Activated T-cell treated with anti-CD3 and anti-CD28 coated beads for 24 hours (primary cell): ENCODE measurements around the gene KCNAB2.

Source experiments
- DNase-seq: peaks from one replicate; pipeline ENCODE4 v3.0.0-alpha.2; 2020; ENCODE audit warnings: low read depth

KCNAB2 gene

GRCh38 chr1:6030547-6031261, 15.0 kb upstream of the KCNAB2 start:
- DNase-seq = no peak

DNA sequence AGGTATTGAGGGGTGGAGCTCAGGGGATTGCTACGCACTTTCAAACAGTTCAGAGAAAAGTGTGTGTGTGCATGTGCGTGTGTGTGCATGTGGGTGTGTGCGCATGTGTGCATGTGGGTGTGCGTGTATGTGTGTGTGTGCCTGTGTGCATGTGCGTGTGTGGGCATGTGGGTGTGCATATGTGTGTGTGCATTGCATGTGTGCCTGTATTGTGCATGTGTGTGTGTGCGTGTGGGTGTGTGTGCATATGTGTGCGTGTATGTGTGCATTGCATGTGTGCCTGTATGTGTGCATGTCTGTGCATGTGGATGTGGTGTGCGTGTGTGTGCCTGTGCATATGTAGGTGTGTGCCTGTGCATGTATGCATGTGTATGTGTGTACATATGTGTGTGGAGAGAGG, 12.6 kb upstream of the KCNAB2 start:
- DNase-seq = no peak

DNA sequence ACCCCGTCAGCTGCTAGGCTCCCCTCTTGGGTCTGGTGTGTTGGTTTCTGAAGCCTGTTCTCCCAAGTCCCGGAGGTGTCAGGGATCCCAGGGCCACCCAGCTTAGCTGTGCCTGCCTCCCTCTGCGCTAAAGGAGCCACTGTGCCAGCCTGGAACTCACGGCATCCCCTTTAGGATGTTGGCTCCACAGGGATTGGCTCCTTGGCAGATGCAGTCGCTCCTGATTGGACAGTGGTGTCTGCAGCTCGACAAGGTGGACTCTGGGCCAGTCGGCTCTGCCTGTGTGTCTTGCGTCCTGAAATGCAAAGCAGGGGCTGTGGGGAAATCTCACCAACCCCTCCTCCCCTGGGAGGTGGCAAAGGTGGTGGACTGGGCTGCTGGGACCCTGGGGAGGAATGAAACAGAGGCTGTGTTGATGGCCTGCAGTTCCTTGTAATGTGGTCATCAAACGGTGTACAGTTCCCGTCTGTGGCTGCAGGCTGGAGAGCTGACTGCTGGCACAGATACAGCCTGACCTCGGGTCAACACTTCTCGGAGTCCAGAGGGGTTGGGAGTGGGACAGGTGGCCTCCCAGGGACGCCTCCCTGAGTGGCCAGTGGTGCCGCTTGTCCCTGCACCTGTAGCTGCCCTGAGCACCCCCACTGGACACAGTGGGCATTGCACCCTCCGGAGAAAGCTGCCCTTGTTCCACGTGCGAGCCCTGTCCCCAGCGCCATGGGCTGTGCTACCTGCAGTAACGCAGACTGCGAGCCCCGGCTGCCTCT, 11.5 kb upstream of the KCNAB2 start:
- DNase-seq = no peak

GRCh38 chr1:6034750-6035096, 11.0 kb upstream of the KCNAB2 start:
- no peak for DNase-seq

DNA sequence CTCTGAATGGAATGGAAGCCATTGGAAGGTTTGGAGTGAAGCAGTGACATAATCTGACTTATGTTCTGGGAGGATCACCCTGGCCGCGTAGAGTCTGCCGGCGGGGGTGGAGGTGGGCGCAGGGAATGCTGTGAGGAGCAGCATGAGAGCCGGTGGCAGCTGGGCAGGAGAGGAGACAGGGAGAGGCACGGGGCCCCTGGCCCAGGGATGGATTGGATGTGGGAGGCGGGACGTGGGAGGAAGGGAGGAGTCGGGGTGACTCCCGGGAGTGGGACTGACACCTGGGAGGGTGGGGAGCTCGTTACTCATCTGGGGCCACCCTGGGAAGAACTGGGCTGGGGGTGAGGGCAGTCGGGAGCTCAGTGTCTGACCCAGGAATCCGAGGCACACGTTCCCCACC, 10.4 kb upstream of the KCNAB2 start:
- DNase-seq = no peak

DNA sequence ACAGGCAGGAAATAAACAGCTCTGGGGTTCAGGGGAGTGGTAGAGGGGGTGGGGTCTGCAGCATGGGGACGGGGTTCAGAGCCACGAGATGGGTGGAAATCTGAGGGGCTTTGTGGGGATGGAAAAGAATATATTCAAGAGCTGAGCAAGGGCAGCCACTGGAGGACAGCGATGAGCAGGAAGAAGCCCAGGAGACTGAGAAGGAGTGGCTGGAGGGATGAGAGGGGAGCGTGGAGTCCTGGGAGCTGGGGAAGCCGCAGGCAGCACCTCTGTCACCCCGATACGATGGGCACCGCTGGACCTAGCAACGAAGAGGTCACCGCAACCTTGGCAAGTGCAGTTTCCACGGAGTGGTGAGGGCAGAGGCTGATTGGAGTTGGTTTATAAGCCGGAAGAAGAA, 10.0 kb upstream of the KCNAB2 start:
- DNase-seq = no peak

- no peak for DNase-seq
Observed at GRCh38 chr1:6037338-6037762, 8.3 kb upstream of the KCNAB2 start.

GRCh38 chr1:6038603-6039002, 7.1 kb upstream of the KCNAB2 start:
- no peak for DNase-seq

DNA sequence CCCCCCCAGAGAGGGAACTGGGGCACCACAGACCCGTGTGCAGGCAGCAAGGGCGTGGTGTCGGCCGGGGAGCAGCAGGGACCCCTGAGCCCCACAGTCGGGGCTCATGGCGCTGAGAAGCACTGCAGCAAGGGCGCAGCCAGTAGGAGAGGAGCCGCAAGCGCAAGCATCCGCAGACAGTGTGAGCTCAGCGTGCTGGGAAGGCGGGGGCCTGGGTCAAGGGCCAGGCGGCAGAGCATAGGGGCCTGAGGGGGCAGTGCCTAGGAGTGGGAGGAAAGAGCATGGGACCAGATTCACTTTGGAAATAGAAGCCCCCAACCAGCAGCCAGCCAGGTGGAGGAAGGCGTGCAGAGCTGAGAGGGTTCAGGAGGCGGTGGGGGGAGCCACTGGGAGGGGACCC, 6.7 kb upstream of the KCNAB2 start:
- no peak for DNase-seq

DNA sequence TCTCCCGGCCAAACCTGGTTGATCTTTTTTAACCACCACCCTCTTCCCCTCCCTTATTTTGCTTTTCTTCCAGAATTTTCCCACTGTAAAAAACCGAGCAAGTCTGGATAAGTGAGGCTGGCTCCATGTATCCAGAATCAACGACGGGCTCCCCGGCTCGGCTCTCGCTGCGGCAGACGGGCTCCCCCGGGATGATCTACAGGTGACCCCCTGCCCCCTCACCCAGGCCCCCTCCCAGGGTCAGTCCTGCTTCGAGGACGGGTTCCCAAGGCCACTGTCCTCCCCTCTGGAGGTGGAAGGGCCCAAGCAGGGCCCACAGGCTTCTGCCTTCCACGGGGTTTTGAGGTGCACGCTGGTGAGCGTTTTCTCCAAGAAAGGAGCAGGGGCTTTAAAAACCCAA, 5.2 kb upstream of the KCNAB2 start:
- DNase-seq = no peak

DNA sequence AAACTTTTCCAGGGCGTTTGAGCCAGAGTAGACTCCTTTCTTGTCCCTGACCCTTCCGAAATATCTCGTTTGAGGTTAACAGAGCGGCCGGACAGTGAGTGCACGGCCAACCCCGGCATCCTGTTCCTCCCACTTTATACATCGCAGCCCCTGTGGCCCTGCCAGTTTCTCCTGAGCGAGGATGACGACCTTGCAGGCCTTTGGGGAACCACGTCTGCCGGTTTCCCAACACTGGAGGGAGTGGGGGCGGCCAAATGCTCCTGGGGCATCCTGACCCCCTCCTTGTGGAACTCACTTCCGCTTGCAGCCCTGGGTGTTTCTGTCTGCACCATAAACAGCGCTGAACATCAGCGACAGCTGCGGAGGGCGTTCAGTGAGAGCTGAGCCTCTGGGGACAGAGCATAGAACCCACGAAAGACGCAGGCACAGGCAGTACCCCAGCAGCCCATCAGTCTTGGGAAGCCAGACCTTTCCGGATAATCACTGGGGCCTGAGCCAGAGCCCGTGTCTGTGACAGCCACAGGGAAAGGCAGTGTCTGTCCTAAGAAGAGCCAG, 4.8 kb upstream of the KCNAB2 start:
- DNase-seq = no peak

DNA sequence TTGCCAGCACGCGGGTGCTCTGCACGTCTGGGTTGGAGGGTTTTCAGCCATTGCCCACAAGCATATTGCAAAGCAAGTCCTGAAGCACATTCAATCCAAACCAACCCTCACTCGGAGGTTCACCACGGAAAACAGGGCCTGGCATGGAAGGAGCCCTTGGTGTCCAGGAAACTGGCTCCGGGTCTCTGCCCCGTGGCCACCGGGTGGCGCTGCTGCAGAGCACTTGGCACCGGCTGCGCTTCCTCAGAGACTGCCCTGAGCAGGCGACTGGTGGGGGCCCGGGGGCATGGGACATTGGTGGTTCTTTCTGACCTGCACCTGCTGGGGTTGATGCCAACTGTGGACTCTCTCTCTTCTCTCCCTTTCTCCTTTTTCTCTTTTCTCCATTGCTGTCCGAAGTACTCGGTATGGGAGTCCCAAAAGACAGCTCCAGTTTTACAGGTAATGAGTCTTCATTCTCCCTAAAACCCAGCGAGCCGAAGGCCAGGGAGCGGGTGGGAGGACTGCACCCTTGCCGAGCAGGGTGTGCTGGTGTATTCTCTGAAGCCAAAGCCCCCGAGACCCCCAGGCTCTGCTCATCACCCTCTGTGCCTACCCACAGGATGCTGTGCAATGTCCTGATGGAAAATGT, 4.1 kb upstream of the KCNAB2 start:
- no peak for DNase-seq

DNA sequence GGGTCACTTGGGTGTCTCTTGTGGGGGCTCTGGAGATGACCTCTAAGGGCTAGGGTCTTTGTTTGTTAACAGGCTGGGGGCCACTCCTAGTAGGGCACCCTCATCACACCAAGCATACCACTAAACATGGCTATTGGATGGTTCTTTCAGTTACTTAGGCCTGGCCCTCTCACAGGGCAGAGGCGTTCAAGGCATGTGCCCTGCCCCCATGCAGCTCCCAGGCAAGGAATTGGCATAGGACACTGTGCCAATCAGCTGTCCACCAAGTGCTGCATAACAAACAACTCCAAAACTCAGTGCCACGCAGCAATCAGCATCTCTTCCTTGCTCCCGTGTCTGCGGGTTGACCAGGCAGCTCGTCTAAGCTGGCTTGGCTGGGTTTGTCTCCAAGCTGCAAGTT, 2.1 kb upstream of the KCNAB2 start:
- no peak for DNase-seq

DNA sequence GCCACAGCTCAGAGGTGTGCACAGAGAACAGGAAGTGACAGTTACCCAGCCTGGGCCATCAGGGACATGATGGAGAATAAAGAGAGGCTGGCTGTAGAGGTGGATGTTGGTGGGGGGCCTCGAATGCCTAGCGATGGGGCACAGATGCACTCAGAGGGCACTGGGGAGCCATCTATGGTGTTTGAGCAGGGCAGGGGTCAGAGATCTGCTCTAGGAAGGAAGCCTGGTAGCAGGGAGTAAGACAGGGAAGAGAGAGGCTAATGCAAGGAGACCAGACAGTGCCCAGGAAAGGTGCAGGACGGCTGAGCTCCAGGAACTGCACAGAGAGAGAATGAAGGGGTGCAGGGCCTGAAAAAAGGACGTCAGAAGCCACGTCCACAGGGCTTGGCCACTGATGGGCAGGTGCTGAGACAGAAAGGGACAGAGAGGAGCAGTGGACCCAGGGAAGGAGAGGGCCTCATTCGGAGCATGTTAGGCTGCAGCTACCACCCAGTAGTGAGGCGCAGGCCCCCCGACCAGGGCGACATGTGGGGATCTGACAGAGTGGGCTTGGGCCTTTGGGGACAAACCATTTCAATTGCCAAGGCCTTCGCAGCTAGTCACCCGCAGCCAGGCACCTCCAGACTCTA, 1.1 kb upstream of the KCNAB2 start:
- no peak for DNase-seq

- no peak for DNase-seq
Observed at GRCh38 chr1:6045110-6045502, 582 bp upstream of the KCNAB2 start.

GRCh38 chr1:6046279-6046678, 591 bp downstream of the KCNAB2 start:
- no peak for DNase-seq

DNA sequence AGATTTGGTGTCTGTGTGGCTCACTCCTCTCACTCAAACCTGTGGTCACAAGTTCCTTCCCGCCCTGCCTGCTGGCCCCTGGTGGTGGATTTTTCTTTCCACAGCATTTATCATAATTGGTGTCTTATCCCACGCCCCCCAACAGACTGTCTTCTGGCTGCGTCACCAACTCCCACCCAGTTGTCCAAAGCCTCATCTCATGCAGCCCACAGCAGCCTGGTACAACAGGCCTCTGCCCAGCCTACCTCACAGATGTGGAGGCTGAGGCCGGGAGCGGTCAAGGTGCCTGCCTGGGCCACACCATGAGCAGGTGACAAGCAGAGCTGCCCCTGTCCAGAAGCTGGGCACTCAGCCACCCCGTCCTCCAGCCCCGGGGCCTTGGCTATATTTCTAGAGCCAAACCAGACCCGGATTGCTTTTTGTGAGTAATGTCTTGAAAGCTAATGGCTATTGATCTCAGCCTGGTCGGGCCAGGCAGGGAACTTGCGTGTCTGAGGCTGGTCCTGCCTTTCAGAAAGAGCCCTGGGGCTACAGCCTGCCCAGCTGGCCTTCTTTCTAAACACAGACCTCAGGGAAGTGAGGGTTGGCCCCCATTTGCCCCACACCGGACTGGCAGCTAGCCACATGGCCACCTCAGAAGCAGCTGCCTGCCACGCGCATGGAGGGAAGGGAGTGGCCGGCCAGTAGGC, 2.6 kb downstream of the KCNAB2 start:
- no peak for DNase-seq

- DNase-seq = no peak
Observed at GRCh38 chr1:6049419-6049818, 3.7 kb downstream of the KCNAB2 start.

GRCh38 chr1:6051423-6051822, 5.7 kb downstream of the KCNAB2 start:
- no peak for DNase-seq

DNA sequence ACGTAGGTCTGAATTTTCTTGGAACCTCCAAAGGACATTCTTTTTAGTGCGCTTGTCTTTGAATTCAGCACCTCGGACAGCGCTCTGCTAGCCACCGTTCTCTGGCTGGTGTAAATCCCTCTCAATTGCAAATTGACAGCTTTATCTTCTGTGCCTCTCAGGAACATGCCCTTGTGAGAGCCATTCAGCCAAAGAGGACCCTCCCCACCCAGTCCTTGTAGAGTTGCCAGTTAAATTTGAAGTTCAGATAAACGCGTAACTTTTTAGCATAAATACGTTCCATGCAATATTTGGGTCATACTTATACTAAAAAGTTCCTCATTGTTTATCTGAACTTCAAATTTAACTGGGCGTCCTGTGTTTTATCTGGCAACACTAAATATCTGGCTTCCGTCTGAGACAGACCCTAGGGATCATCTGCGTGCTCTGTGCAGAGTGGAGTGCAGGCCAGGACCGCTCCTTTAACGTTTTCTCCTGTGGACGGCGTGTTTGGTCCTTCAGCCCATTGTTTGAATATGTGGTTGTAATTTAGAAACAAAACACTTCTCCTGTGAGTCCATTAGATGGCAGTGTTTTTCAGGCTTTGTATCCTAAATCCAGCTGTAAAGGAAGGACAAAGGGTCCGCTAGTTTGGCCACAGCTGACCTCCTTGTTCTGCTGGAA, 7.0 kb downstream of the KCNAB2 start:
- DNase-seq = no peak

- DNase-seq = no peak
Observed at GRCh38 chr1:6053206-6053546, 7.5 kb downstream of the KCNAB2 start.

GRCh38 chr1:6054596-6054995, 8.9 kb downstream of the KCNAB2 start:
- DNase-seq = no peak
